ENCODE data around the gene CA4.
A peak's percentile ranks its signal among the peaks of the same experiment; 100 is the strongest.

Gene CA4

DNA sequence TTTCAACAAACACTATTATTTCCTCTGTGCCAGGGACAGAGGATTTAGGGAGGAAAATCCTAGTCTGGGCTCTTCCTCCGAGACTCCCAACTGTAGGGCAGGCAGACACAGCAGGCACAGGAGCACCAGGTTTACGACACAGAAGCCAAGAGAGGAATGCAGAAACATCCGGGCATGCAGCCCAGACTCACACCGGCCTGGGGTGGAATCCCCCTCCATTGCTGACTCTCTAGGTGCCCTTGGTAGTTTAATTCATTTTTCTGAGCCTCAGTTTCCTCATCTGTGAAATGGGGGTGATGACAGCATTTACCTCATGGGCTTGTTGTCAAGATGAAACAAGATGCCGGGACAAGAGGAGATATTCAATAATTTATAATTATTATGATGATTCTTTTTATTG is 14.9 kb downstream of the CA4 start:
- Histone ChIP-seq H2BK5ac (ENCODE audit: low read depth, low read length, poor library complexity, severe bottlenecking) (no peak overlapping the region), H2AK5ac (ENCODE audit: low read length, severe bottlenecking) (no peak overlapping the region), H3K18ac (ENCODE audit: low read depth in 1 of 2, low read length in 2 of 2) (no peak overlapping the region), H3K4ac (ENCODE audit: low read depth in 1 of 2, low read length in 2 of 2) (no peak overlapping the region), H3K79me1 (replicated peaks; ENCODE audit: low read length, poor library complexity, severe bottlenecking) (no peaks in the 10 kb centered on the region), H2BK120ac (ENCODE audit: low read depth, low read length) (no peak overlapping the region), H3K4me2 (ENCODE audit: low read length, poor library complexity, severe bottlenecking) (no peak overlapping the region), H3K4me3 (ENCODE audit: insufficient read depth in 1 of 2, low read depth in 1 of 2, low read length in 2 of 2) (no peak overlapping the region), H3K14ac (ENCODE audit: low read length in 2 of 2) (no peak overlapping the region), H3K9me3 (ENCODE audit: control insufficient read depth, low read length) (no peaks in the 10 kb centered on the region), H2AFZ (ENCODE audit: low read depth, low read length) (no peak overlapping the region), H3K23ac (ENCODE audit: low read length in 2 of 2) (no peak overlapping the region), H2BK15ac (ENCODE audit: low read depth, poor library complexity, severe bottlenecking) (peak overlapping the region; percentile 64), H2BK12ac (ENCODE audit: low read length in 2 of 2) (no peak overlapping the region), H3K4me1 (ENCODE audit: control insufficient read depth, insufficient read depth, low read depth, low read length) (peaks cover 6% of the 10 kb centered on the region), H3K27me3 (ENCODE audit: control insufficient read depth in 1 of 2, insufficient read depth in 1 of 2, low read length in 2 of 2) (peaks cover 30 to 54% of the 10 kb centered on the region in 2 experiments), H3K9ac (ENCODE audit: low read length) (no peak overlapping the region), H3K36me3 (ENCODE audit: control insufficient read depth in 1 of 2, insufficient read depth in 2 of 2, low read depth in 1 of 2, low read length in 2 of 2) (no peaks in the 10 kb centered on the region), H4K91ac (ENCODE audit: low read length) (no peak overlapping the region), H4K8ac (ENCODE audit: low read length) (no peak overlapping the region), H3K27ac (ENCODE audit: low read length, poor library complexity, severe bottlenecking) (no peak overlapping the region)
- no peak for DNase-seq
- 68% methylated on average over 5 of the region's 5 CpGs for WGBS

DNA sequence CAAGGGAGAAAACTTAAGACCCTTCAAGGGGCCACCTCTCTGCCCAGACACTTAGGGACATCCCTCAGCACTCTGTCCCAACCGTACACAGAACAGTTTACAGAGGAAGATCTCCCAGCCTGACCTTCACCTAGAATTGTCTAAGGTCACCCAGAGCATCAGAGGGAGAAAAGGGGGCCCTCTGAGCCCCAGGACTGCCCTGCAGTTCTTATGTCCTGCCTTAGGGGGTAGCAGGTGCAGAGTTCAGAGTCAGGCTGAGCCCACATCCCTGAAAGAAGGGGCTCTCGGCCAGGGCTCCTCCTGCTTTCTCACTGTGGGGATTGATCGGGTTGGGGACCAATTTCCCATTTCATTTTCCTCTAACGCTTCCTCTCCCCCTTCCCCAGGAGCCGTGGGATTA is 15.4 kb downstream of the CA4 start:
- Histone ChIP-seq H2BK120ac (ENCODE audit: low read depth, low read length) (no peak overlapping the region), H2BK15ac (ENCODE audit: low read depth, poor library complexity, severe bottlenecking) (no peak overlapping the region), H3K27ac (ENCODE audit: low read length, poor library complexity, severe bottlenecking) (no peak overlapping the region), H3K23ac (ENCODE audit: low read length in 2 of 2) (no peak overlapping the region), H3K18ac (ENCODE audit: low read depth in 1 of 2, low read length in 2 of 2) (no peak overlapping the region), H3K4me3 (ENCODE audit: insufficient read depth in 1 of 2, low read depth in 1 of 2, low read length in 2 of 2) (no peak overlapping the region), H2BK5ac (ENCODE audit: low read depth, low read length, poor library complexity, severe bottlenecking) (no peak overlapping the region), H3K4ac (ENCODE audit: low read depth in 1 of 2, low read length in 2 of 2) (no peak overlapping the region), H4K8ac (ENCODE audit: low read length) (no peak overlapping the region), H3K36me3 (ENCODE audit: control insufficient read depth in 1 of 2, insufficient read depth in 2 of 2, low read depth in 1 of 2, low read length in 2 of 2) (no peaks in the 10 kb centered on the region), H3K9ac (ENCODE audit: low read length) (no peak overlapping the region), H2BK12ac (ENCODE audit: low read length in 2 of 2) (no peak overlapping the region), H4K91ac (ENCODE audit: low read length) (no peak overlapping the region), H2AFZ (ENCODE audit: low read depth, low read length) (no peak overlapping the region), H2AK5ac (ENCODE audit: low read length, severe bottlenecking) (no peak overlapping the region), H3K14ac (ENCODE audit: low read length in 2 of 2) (no peak overlapping the region), H3K4me1 (ENCODE audit: control insufficient read depth, insufficient read depth, low read depth, low read length) (peaks cover 6% of the 10 kb centered on the region), H3K9me3 (ENCODE audit: control insufficient read depth, low read length) (no peaks in the 10 kb centered on the region), H3K4me2 (ENCODE audit: low read length, poor library complexity, severe bottlenecking) (no peak overlapping the region), H3K27me3 (ENCODE audit: control insufficient read depth in 1 of 2, insufficient read depth in 1 of 2, low read length in 2 of 2) (peaks cover 30 to 49% of the 10 kb centered on the region in 2 experiments), H3K79me1 (replicated peaks; ENCODE audit: low read length, poor library complexity, severe bottlenecking) (no peaks in the 10 kb centered on the region)
- no peak for DNase-seq
- WGBS, result 70% methylated on average over 5 of the region's 5 CpGs

DNA sequence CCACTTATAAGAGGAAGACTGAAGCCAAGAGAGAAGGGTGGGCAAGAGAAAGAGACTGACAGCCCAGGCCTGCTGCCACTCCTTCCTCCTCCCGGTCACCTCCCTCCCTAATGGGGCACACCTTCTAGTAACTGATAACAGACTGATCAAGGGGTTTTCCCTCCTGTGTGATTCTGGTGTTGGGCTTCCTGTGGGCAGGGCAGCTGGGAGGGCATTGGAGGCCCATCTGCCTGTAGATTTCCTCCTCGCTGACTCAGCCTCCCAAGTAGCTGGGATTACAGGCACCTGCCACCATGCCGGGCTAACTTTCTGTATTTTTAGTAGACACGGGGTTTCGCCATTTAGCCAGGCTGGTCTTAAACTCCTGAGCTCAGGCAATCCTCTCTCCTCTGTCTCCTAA is 16.2 kb downstream of the CA4 start:
- no peak overlapping the region for H4K91ac ChIP-seq (ENCODE audit: low read length)
- no peak overlapping the region for H4K8ac ChIP-seq (ENCODE audit: low read length)

DNA sequence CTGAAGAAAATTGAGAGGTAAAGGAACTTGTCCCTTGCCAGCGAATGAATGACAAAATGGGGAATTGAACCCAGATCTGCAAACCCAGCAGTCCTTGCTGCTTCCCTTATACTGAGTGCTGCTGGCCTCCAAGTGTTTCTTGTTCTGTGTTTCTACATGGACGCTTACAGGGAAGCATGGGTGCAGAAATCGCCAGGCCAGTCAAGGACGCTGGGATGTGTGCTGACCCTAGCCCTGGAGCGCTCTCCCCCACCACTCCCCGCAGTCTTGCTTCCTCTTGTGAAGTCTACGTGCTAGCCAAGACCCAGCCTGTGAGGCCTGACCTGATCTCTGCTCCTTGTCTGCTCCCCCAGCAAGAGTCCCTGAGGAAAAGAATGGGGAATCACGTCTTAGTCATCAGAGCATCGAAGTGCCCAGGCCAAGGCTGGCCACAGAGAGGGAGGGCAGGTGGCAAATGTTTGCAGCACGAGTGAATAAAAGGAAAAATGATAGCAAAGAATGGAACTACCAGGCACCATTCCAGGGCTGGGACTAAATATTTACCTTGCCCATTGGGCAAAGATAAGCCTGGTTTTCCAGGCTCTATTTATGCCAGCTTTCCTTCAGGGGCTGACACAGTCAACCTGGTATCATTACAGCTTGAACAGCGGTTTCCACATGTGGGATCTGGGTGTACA is 17.4 kb downstream of the CA4 start:
- Histone ChIP-seq H3K79me1 (replicated peaks; ENCODE audit: low read length, poor library complexity, severe bottlenecking) (no peaks in the 10 kb centered on the region), H3K9me3 (ENCODE audit: control insufficient read depth, low read length) (no peaks in the 10 kb centered on the region), H3K18ac (ENCODE audit: low read depth in 1 of 2, low read length in 2 of 2) (no peak overlapping the region), H3K27me3 (ENCODE audit: control insufficient read depth in 1 of 2, insufficient read depth in 1 of 2, low read length in 2 of 2) (peaks cover 17 to 36% of the 10 kb centered on the region in 2 experiments), H3K4me1 (ENCODE audit: control insufficient read depth, insufficient read depth, low read depth, low read length) (peaks cover 2% of the 10 kb centered on the region), H2BK12ac (ENCODE audit: low read length in 2 of 2) (no peak overlapping the region), H3K4ac (ENCODE audit: low read depth in 1 of 2, low read length in 2 of 2) (no peak overlapping the region), H3K27ac (ENCODE audit: low read length, poor library complexity, severe bottlenecking) (no peak overlapping the region), H4K8ac (ENCODE audit: low read length) (no peak overlapping the region), H3K9ac (ENCODE audit: low read length) (no peak overlapping the region), H2BK15ac (ENCODE audit: low read depth, poor library complexity, severe bottlenecking) (no peak overlapping the region), H2BK5ac (ENCODE audit: low read depth, low read length, poor library complexity, severe bottlenecking) (no peak overlapping the region), H2BK120ac (ENCODE audit: low read depth, low read length) (no peak overlapping the region), H4K91ac (ENCODE audit: low read length) (no peak overlapping the region), H3K4me2 (ENCODE audit: low read length, poor library complexity, severe bottlenecking) (no peak overlapping the region), H3K4me3 (ENCODE audit: insufficient read depth in 1 of 2, low read depth in 1 of 2, low read length in 2 of 2) (no peak overlapping the region), H2AK5ac (ENCODE audit: low read length, severe bottlenecking) (no peak overlapping the region), H3K23ac (ENCODE audit: low read length in 2 of 2) (no peak overlapping the region), H3K14ac (ENCODE audit: low read length in 2 of 2) (peak overlapping the region in 1 of 2 experiments; percentile 53), H2AFZ (ENCODE audit: low read depth, low read length) (no peak overlapping the region), H3K36me3 (ENCODE audit: control insufficient read depth in 1 of 2, insufficient read depth in 2 of 2, low read depth in 1 of 2, low read length in 2 of 2) (no peaks in the 10 kb centered on the region)
- 85% methylated on average over 11 of the region's 11 CpGs for WGBS
- DNase-seq, result no peak

More for the DNA sequence above, 16.2 kb downstream of the CA4 start:
- Histone ChIP-seq H2AK5ac (ENCODE audit: low read length, severe bottlenecking) (no peak overlapping the region), H3K4me2 (ENCODE audit: low read length, poor library complexity, severe bottlenecking) (no peak overlapping the region), H3K9ac (ENCODE audit: low read length) (no peak overlapping the region), H3K9me3 (ENCODE audit: control insufficient read depth, low read length) (no peaks in the 10 kb centered on the region), H3K14ac (ENCODE audit: low read length in 2 of 2) (no peak overlapping the region), H2BK120ac (ENCODE audit: low read depth, low read length) (no peak overlapping the region), H2BK15ac (ENCODE audit: low read depth, poor library complexity, severe bottlenecking) (no peak overlapping the region), H2BK12ac (ENCODE audit: low read length in 2 of 2) (no peak overlapping the region), H3K18ac (ENCODE audit: low read depth in 1 of 2, low read length in 2 of 2) (no peak overlapping the region), H2BK5ac (ENCODE audit: low read depth, low read length, poor library complexity, severe bottlenecking) (no peak overlapping the region), H3K27me3 (ENCODE audit: control insufficient read depth in 1 of 2, insufficient read depth in 1 of 2, low read length in 2 of 2) (peaks cover 27 to 43% of the 10 kb centered on the region in 2 experiments), H3K23ac (ENCODE audit: low read length in 2 of 2) (no peak overlapping the region), H3K4me3 (ENCODE audit: insufficient read depth in 1 of 2, low read depth in 1 of 2, low read length in 2 of 2) (no peak overlapping the region), H3K4ac (ENCODE audit: low read depth in 1 of 2, low read length in 2 of 2) (no peak overlapping the region), H3K79me1 (replicated peaks; ENCODE audit: low read length, poor library complexity, severe bottlenecking) (no peaks in the 10 kb centered on the region), H3K36me3 (ENCODE audit: control insufficient read depth in 1 of 2, insufficient read depth in 2 of 2, low read depth in 1 of 2, low read length in 2 of 2) (no peaks in the 10 kb centered on the region), H2AFZ (ENCODE audit: low read depth, low read length) (no peak overlapping the region), H3K4me1 (ENCODE audit: control insufficient read depth, insufficient read depth, low read depth, low read length) (peaks cover 6% of the 10 kb centered on the region), H3K27ac (ENCODE audit: low read length, poor library complexity, severe bottlenecking) (no peak overlapping the region)
- DNase-seq, result no peak
- WGBS, result 86% methylated on average over 4 of the region's 5 CpGs
